Testis (tissue), 2 donors: ENCODE results near the gene PFDN5.

ENCODE experiments used
- POLR2A ChIP-seq: fragments of 450-650 bp; IDR thresholded peaks from one replicate; pipeline ENCODE4 v1.6.1; 2017; ENCODE audit warnings: antibody characterized with exemption, mild to moderate bottlenecking, moderate library complexity
- TF ChIP-seq, protein P1 (sequence below), 3 experiments: fragments of 450-650 bp in 2 of 3; fragments of 200-600 bp in 1 of 3; sonication (generic) in 1 of 3; IDR thresholded peaks; one replicate each; pipeline ENCODE4 v1.5.1; 2016 to 2019; ENCODE audit warnings: antibody characterized with exemption in 3 of 3, mild to moderate bottlenecking in 2 of 3, moderate library complexity in 1 of 3

DNA sequence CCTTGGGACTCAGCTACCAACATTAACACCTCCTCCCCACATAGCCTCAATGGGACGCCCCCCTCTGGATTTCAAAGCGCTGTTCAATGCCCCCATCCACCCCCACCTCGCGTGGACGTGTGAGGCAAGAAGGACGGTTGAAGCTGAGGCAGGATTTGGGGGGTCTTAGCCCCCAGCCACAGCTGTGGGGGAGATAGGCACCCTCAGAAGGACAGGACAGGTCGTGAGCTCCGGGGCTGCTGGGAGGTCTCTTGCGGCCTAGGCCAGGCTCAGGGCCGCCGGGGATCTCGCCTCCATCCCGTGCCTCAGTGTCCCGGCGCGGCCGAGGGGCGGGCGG is 49.1 kb downstream of the PFDN5 start:
- TF ChIP-seq, protein P1, sequence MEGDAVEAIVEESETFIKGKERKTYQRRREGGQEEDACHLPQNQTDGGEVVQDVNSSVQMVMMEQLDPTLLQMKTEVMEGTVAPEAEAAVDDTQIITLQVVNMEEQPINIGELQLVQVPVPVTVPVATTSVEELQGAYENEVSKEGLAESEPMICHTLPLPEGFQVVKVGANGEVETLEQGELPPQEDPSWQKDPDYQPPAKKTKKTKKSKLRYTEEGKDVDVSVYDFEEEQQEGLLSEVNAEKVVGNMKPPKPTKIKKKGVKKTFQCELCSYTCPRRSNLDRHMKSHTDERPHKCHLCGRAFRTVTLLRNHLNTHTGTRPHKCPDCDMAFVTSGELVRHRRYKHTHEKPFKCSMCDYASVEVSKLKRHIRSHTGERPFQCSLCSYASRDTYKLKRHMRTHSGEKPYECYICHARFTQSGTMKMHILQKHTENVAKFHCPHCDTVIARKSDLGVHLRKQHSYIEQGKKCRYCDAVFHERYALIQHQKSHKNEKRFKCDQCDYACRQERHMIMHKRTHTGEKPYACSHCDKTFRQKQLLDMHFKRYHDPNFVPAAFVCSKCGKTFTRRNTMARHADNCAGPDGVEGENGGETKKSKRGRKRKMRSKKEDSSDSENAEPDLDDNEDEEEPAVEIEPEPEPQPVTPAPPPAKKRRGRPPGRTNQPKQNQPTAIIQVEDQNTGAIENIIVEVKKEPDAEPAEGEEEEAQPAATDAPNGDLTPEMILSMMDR (IDR thresholded peaks at IDR 0.05): no peak
- no peak for TF ChIP-seq POLR2A
